Measurements from ENCODE around the gene SNTG2.
A peak's percentile ranks its signal among the peaks of the same experiment; 100 is the strongest.
"Not testable (repeated sequence)": the region's sequence is repeated elsewhere in the genome, so short reads cannot be mapped to it uniquely, and the experiment has no call there.

SNTG2 gene

DNA sequence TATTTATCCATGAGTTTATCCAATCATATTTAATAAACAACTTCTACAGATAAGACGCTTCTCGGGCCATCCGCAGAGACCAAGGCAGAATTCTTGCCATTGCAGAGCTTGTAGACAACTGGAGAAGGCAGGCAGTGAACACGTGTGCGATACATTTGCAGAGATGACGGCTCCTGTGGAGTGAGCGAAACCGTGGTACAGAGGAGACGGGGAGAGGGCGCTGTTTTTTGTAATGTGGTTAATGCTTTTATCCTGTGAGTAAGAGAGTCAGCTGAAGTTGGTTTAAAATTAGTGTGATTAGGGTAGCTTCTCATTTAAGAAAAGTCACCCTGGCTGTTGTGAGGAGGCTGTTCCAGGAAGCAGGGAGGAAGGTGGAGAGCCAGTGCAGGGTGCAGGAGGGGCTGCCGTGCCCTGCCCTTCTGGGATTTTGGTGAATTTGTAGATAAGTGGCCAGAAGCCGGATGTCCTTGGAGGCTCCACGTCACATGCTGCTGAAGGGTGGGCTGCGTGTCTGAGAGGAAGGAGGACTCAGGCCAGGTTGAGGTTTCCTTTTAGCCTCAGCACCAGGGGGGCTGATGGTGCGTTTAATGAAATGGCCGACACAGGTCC, 151.4 kb downstream of the SNTG2 start:
- DNase-seq = no peak

- no peak for DNase-seq
These were observed 153.7 kb downstream of the SNTG2 start for GRCh38 chr2:1104364-1104763.

GRCh38 chr2:1106344-1106743, 155.7 kb downstream of the SNTG2 start:
- not testable (repeated sequence) for DNase-seq

GRCh38 chr2:1115843-1116539, 165.3 kb downstream of the SNTG2 start:
- no peak for DNase-seq

DNA sequence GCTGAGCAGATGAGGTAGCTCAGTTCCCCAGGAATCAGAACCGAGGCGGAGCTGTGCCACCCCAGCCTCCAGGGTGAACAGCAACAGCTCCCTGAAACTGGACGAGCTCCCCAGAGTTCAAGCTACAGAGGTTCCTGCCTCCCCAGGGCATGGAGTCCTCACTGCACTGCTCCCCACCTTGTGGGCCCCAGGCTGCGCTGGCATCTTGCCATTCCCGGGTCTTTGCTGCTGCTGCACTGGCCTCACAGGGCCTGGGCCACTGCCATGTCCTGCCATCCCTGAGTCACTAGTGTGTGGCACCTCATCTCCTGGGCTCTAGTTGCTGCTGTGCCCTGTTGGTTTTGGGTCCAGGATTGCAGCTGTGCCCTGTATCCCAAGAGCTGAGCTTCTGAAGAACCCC, 166.9 kb downstream of the SNTG2 start:
- no peak for DNase-seq

- DNase-seq = no peak
These were observed 174.6 kb downstream of the SNTG2 start for GRCh38 chr2:1125217-1125616.

GRCh38 chr2:1125633-1126370, 175.2 kb downstream of the SNTG2 start:
- DNase-seq = no peak

DNA sequence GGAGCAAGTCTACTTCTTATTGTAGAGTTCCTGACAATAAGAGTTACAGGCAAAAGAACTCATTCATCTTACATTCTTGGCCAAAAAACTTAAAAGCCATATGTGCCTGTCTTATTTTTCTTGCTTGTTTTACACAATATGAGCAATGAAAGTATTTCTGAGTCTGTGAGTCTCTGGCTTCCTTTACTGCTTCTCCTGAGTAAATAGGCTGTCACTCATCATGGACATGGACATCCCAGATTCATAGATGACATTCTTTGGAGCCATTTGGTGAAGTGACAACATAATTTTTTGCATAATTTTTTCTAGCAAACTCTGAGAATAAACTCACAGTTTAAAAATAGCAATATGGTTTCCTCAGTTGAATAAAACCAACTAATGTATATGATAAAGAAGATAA, 179.3 kb downstream of the SNTG2 start:
- no peak for DNase-seq

DNA sequence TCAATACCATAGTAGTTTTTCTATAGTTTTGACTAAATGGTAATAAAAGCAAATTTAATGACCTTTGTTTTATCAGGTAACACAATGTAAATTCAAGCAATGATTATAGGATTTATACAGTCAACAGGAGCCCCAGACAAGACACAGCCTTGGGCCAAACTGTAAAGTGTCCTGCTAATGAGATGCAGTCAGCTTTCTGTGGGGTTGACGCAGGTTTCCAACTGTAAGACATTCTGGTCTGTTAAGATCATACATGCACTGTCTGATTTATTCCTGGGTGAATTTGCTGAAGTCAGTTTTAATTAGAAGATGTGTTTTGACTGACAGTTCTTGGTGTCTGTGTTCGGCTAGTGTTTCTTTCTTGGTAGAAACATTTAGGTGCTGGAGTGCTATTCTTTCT, 180.3 kb downstream of the SNTG2 start:
- DNase-seq = no peak

DNA sequence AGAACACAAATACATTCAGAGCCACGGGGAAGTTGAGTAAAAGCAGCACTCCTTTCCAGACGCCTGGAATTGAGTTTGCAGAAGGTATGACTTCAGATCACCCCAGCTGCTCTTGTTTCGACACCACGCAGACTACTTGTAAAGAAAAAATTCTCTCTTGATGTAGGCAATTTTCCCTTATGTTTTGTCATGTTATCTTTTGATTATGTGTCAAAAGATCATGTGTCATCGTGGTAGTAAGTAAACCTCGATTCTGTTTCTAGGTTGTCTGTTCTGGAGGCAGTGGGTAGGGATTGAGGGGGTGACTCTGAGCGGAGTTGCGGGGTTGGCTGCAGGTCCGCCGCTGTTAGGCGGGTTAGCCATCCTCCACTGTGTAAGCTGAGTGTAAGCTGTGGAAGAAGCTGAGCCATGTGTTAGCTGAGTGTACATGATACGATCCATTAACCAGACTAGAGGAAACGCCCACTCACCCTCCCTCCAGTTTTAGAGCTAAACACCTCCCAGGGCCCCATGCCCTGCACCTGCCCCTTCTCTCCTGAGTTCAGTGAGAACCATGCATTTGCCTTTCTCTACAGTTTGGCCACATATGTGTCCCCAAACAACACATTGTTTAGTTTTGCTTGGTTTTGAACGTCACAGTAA, 181.8 kb downstream of the SNTG2 start:
- DNase-seq = no peak

DNA sequence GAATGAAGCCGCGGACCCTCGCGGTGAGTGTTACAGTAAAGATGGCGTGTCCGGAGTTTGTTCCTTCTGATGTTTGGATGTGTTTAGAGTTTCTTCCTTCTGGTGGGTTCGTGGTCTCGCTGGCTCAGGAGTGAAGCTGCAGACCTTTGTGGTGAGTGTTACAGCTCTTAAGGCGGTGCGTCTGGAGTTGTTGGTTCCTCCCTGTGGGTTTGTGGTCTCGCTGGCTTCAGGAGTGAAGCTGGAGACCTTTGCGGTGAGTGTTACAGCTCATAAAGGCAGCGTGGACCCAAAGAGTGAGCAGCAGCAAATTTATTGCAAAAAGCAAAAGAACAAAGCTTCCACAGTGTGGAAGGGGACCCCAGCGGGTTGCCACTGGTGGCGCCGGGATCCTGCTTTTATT, 183.2 kb downstream of the SNTG2 start:
- not testable (repeated sequence) for DNase-seq

- no peak for DNase-seq
These were observed 184.0 kb downstream of the SNTG2 start for GRCh38 chr2:1134629-1135028.

GRCh38 chr2:1136067-1136466, 185.4 kb downstream of the SNTG2 start:
- DNase-seq = no peak

- DNase-seq = no peak
These were observed 186.2 kb downstream of the SNTG2 start for GRCh38 chr2:1136846-1137245.

- DNase-seq = no peak
These were observed 186.6 kb downstream of the SNTG2 start for GRCh38 chr2:1137264-1137663.

- DNase-seq = no peak
These were observed 187.3 kb downstream of the SNTG2 start for GRCh38 chr2:1137913-1138391.

DNA sequence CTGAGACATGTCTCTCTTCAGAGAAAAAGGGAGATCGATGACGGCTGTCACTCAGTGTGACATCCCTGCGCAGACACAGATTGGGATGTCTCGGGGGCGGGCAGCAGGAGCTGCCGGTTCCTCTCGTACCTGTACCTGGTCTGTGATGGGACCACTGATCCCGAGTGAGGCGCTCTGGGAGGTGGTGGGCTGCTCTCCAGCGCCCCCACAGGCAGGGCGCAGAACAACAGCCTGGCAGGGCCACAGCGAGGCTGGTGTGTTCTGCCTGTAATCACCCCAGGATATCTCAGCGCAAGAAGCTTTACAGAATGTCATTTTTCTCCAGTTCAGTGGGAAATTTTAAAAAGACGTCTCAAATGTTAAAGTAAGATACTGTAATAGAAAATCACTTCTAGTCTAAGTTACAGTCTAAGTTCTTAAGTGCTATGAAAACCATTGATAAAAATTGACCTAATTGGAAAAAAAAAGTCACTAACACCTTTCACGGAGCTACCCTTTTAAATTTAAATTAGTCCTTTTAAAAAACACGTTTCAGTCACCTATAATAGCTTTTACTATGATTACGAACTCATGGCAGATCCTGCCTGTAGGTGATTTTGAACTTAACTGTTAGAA, 189.8 kb downstream of the SNTG2 start:
- peak; percentile 5 for DNase-seq

GRCh38 chr2:1141079-1141478, 190.4 kb downstream of the SNTG2 start:
- DNase-seq = no peak

DNA sequence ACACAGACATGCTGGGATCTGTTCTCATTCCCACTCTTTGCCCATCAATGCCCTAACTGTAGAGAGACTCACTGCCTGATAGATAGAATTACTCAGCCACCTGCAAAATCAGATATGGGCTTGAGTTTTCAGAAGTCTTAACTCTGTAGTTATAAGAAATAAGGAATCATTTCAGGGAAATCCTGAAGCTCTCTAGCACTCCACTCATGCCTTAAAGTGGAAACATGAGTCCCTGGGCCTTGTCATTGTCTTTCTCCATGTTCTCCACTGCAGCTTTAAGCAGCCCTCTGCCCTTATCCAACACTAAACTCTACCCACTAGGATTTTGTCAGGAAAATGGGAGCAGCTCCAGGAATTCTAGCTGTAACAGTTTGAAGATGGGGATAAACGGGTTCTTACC, 192.5 kb downstream of the SNTG2 start:
- no peak for DNase-seq

DNA sequence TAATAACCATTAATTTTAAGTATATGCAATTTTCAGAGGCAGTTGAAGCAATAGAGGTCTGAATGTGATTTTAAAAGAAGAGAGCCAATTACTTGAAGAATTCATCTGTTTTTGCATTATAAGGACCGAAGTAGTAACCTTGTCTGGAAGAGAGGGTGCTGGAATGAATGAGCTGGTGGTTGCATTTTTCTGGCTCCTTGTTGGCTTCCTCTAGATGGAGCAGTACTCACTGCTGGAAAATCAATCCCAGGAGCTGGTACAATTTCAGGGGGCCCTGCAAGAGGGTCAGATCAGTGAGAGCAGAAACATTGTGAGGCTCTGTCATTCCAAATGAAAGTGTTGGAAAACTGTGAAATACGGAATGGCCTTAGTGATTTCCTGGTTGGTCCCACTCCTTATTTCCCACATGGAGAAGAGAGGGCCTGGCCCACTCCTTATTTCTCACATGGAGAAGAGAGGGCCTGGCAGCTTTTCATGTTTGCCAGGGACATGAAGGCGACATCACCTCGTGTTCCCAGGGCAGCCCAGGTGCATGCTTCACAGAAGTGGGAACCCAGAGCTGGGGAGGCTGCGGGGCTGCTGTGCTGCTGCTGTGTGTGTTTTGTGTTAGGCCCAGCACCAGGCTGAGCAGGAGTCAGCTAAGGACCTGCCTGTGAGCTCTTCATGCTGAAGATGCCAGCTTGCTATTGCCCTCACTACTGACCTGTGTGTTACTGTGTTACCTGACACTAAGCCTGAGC, 197.4 kb downstream of the SNTG2 start:
- DNase-seq = no peak

GRCh38 chr2:1150724-1151511, 200.3 kb downstream of the SNTG2 start:
- DNase-seq = no peak

DNA sequence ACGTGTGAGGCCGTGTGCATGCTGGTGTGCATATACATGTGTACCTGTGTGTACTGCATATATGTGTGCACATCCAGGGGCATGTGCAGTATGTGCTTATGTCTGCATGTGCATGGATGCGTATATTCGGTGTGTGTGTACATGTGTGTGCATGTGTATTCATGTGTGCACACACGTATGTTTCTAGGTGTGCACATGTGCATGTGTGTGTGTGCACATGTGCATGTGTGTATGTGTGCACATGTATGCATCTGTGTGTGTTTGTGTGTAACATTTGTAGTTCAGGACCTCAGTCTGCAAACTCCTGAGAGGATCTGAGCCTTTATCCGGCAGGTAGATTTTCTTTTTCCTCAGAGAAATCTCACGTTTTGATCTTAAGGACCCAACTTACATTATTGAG, 201.7 kb downstream of the SNTG2 start:
- no peak for DNase-seq

Measured in NCI-H1694 treated with DMSO at 0.1 percent for 48 hours (cell line).